OCI-LY7 (cell line): ENCODE measurements around the gene PHOSPHO2.

Experiments
- CTCF ChIP-seq: fragments of 200-600 bp; sonication (generic); conservative IDR thresholded peaks from 2 replicates; pipeline ENCODE4 v1.5.1; 2014; ENCODE audit warnings: mild to moderate bottlenecking, antibody characterized with exemption, low read length, moderate library complexity, mixed read lengths
- EZH2phosphoT487 ChIP-seq: fragments of 200-600 bp; sonication (generic); IDR thresholded peaks from 2 replicates; pipeline ENCODE4 v1.6.1; 2018; ENCODE audit warnings: low read depth, borderline replicate concordance, mild to moderate bottlenecking, mixed run types, antibody characterized with exemption, low read length, moderate library complexity, mixed read lengths

GRCh38 chr2:169729274-169729605 is 35.0 kb downstream of the PHOSPHO2 start:
- TF ChIP-seq CTCF: no peak
- no peak for TF ChIP-seq EZH2phosphoT487
